Endothelial cell of umbilical vein (primary cell): ENCODE measurements around the gene LIN7A. TPM values are rescaled to one million over a fixed set of nuclear protein-coding genes. Genes with fewer than 3 reads are reported as not detected.

Experiments used
- BruUV-seq: library from RNA; stranded (reverse); fragments of 400-500 nt; replicated peaks from 2 replicates; lab custom pipeline; 2021; lab: Mats Ljungman, UMichigan
- CTCF ChIA-PET: fragments of 300-600, 350-600 bp; sonication (Branson Sonifier 250); formaldehyde crosslinking; loops from one replicate; lab custom pipeline; 2021; ENCODE audit warnings: antibody characterized with exemption, inconsistent platforms; lab: Charles Lee
- POLR2A ChIA-PET: fragments of 300-600, 350-600 bp; sonication (Branson Sonifier 250); formaldehyde crosslinking; loops from one replicate; lab custom pipeline; 2021; ENCODE audit warnings: antibody characterized with exemption, inconsistent platforms; lab: Charles Lee
- DNase-seq: peaks from one replicate; pipeline ENCODE4 v3.0.0-alpha.2; 2011; ENCODE audit warnings: low read depth, low spot score
- FAIRE-seq: peaks from 2 replicates; lab custom pipeline; 2011; peaks lifted over from hg19 to GRCh38; lab: Jason Lieb, UNC
- H2AFZ ChIP-seq: 2 replicates; pipeline ENCODE4 v1.6.0; 2012; ENCODE audit warnings: low read depth, low read length, control low read depth, inconsistent platforms
- H3K27ac ChIP-seq: 2 replicates; pipeline ENCODE4 v1.5.1; 2011; ENCODE audit warnings: low read depth, mild to moderate bottlenecking, control low read depth, low read length, moderate library complexity; ENCODE audit not compliant: insufficient read depth
- H3K27me3 ChIP-seq, 2 experiments: 2 replicates each; pipeline versions ENCODE4 v1.6.0 to v1.6.1; 2011; ENCODE audit warnings: low read length in 2 of 2, mixed read lengths in 1 of 2; ENCODE audit not compliant: control insufficient read depth in 2 of 2, insufficient read depth in 2 of 2
- H3K36me3 ChIP-seq, 2 experiments: 2 replicates in 1 of 2; 3 replicates in 1 of 2; pipeline ENCODE4 v1.5.1; 2011; ENCODE audit warnings: low read length in 2 of 2, mild to moderate bottlenecking in 1 of 2, moderate library complexity in 1 of 2; ENCODE audit not compliant: control insufficient read depth in 2 of 2, insufficient read depth in 2 of 2; ENCODE audit errors: extremely low read depth in 1 of 2
- H3K4me1 ChIP-seq: 3 replicates; pipeline ENCODE4 v1.5.1; 2011; ENCODE audit warnings: mild to moderate bottlenecking, low read length; ENCODE audit not compliant: control insufficient read depth, insufficient read depth; ENCODE audit errors: extremely low read depth
- H3K4me2 ChIP-seq: 2 replicates; pipeline ENCODE4 v1.6.1; 2011; ENCODE audit warnings: low read length, control low read depth, mixed read lengths; ENCODE audit not compliant: insufficient read depth
- H3K4me3 ChIP-seq, 3 experiments: fragments of 200-600 bp in 1 of 3; sonication (generic), shearing (Covaris generic) in 1 of 3; replicated peaks in 1 of 3; 2 replicates each; pipeline ENCODE4 v1.5.1; 2011 to 2016; ENCODE audit warnings: control low read depth in 3 of 3, low read length in 3 of 3, mild to moderate bottlenecking in 2 of 3, inconsistent platforms in 1 of 3, low read depth in 1 of 3, moderate library complexity in 1 of 3; ENCODE audit not compliant: insufficient read depth in 1 of 3
- H3K79me2 ChIP-seq: 2 replicates; pipeline ENCODE4 v1.6.0; 2012; ENCODE audit warnings: low read length, inconsistent platforms; ENCODE audit not compliant: control insufficient read depth, insufficient read depth
- H3K9ac ChIP-seq: replicated peaks from 2 replicates; pipeline ENCODE3; 2011; ENCODE audit warnings: low read length, control low read depth; ENCODE audit not compliant: insufficient read depth; ENCODE audit errors: extremely low read depth
- H3K9me1 ChIP-seq: replicated peaks from 3 replicates; pipeline ENCODE4 v1.6.0; 2011; ENCODE audit warnings: mild to moderate bottlenecking, low read length; ENCODE audit not compliant: control insufficient read depth, insufficient read depth; ENCODE audit errors: extremely low read depth
- H3K9me3 ChIP-seq: replicated peaks from 2 replicates; pipeline ENCODE4 v1.5.1; 2012; ENCODE audit warnings: low read length, inconsistent platforms; ENCODE audit not compliant: control insufficient read depth, insufficient read depth
- H4K20me1 ChIP-seq: replicated peaks from 2 replicates; pipeline ENCODE3; 2011; ENCODE audit warnings: mild to moderate bottlenecking, low read length; ENCODE audit not compliant: control insufficient read depth, insufficient read depth; ENCODE audit errors: extremely low read depth
- CTCF ChIP-seq, 2 donors: IDR thresholded peaks; 1 replicate in 1 of 2; 2 replicates in 1 of 2; pipeline ENCODE4 v1.5.1; 2011; ENCODE audit warnings: low read length in 2 of 2, mild to moderate bottlenecking in 2 of 2, moderate library complexity in 2 of 2, control low read depth in 1 of 2, inconsistent platforms in 1 of 2, low read depth in 1 of 2; ENCODE audit not compliant: insufficient read depth in 1 of 2; ENCODE audit errors: extremely low read depth in 1 of 2
- EZH2 ChIP-seq: IDR thresholded peaks from 2 replicates; pipeline ENCODE4 v1.6.1; 2012; ENCODE audit warnings: borderline replicate concordance, low read depth, mild to moderate bottlenecking, moderate library complexity, low read length, inconsistent platforms; ENCODE audit not compliant: severe bottlenecking
- FOS ChIP-seq: IDR thresholded peaks from 2 replicates; pipeline ENCODE4 v1.6.1; 2011; ENCODE audit warnings: mild to moderate bottlenecking, low read length, moderate library complexity, borderline replicate concordance; ENCODE audit not compliant: insufficient read depth
- GATA2 ChIP-seq: IDR thresholded peaks from 2 replicates; pipeline ENCODE4 v1.7.0; 2011; ENCODE audit warnings: low read depth, mild to moderate bottlenecking, moderate library complexity, mixed read lengths, low read length; ENCODE audit not compliant: insufficient read length, insufficient read depth
- JUN ChIP-seq: IDR thresholded peaks from 2 replicates; pipeline ENCODE4 v1.6.1; 2011; ENCODE audit warnings: borderline replicate concordance, low read depth; ENCODE audit not compliant: insufficient read length, insufficient read depth
- MAX ChIP-seq: IDR thresholded peaks from 2 replicates; pipeline ENCODE4 v1.6.1; 2011; ENCODE audit not compliant: insufficient read depth, insufficient read length
- MYC ChIP-seq: IDR thresholded peaks from one replicate; pipeline ENCODE4 v1.6.1; 2011; ENCODE audit warnings: mild to moderate bottlenecking, low read depth, low read length
- POLR2A ChIP-seq: IDR thresholded peaks from 2 replicates; pipeline ENCODE4 v1.6.1; 2012; ENCODE audit warnings: low read depth, mild to moderate bottlenecking, control low read depth, low read length
- POLR2AphosphoS5 ChIP-seq: IDR thresholded peaks from 2 replicates; pipeline ENCODE4 v1.6.1; 2012; ENCODE audit warnings: low read depth, mild to moderate bottlenecking, control low read depth, low read length, moderate library complexity; ENCODE audit not compliant: insufficient read depth
- dilution Hi-C: fragments of 300-500 bp; cut with MboI; formaldehyde crosslinking; loops from one replicate; pipeline ENCODE4 v1.15.0; 2019; ENCODE audit warnings: low sequenced_read_pairs; ENCODE audit not compliant: extremely low pct_ligation_motif_present
- intact Hi-C: fragments of 100-400 bp; cut with micrococcal nuclease; formaldehyde crosslinking; loops from one replicate; pipeline ENCODE4 v1.10.0; 2022
- polyA plus RNA-seq, 4 experiments: library from polyadenylated mRNA; depleted of rRNA in 3 of 4; stranded (reverse) in 3 of 4; unstranded in 1 of 4; fragments of >200 nt; gene quantifications; 2 replicates each; pipeline versions ENCODE4 v1.2.1 to v1.2.3, GENCODE V29; 2011 to 2012; ENCODE audit warnings: missing spikeins in 1 of 4
- total RNA-seq: library from RNA; stranded (reverse); gene quantifications from 2 replicates; pipeline ENCODE4 v1.2.3, GENCODE V29; 2021

The LIN7A gene
- total and polyA plus RNA-seq, 2 donors (not counting 3 experiments of a cell fraction or from before 2014, with no cell fraction given), result 1.6 to 4.3 TPM

GRCh38 chr12:80845639-80846038, 92.1 kb downstream of the LIN7A start:
- no peaks in the 10 kb centered on the region for H3K9me1 ChIP-seq
- no peaks in the 10 kb centered on the region for H3K9me3 ChIP-seq
- no TSS peak for BruUV-seq
- FAIRE-seq, result no peak
- intact Hi-C loops (no loop called here), dilution Hi-C loops (no loop called here)
- no peaks in the 10 kb centered on the region for H4K20me1 ChIP-seq
- H3K4me2 ChIP-seq, result no peak overlapping the region
- ChIA-PET POLR2A (no interaction called here), CTCF (interaction anchor here (0.7 to 1.7 kb wide), 5 partner anchors 8 to 412 kb away, joined by 3 to 9 read pairs (median 4); no protein-coding TSS in a partner anchor)
- H3K4me1 ChIP-seq, result no peaks in the 10 kb centered on the region
- H2AFZ ChIP-seq, result no peak overlapping the region
- H3K4me3 ChIP-seq, result no peak overlapping the region
- H3K36me3 ChIP-seq, result no peaks in the 10 kb centered on the region
- no peak for DNase-seq
- H3K79me2 ChIP-seq, result no peaks in the 10 kb centered on the region
- TF ChIP-seq MAX (no peak), FOS (no peak), POLR2A (no peak), POLR2AphosphoS5 (no peak), EZH2 (no peak), JUN (no peak), CTCF (IDR thresholded peaks at IDR 0.05; ENCODE audit: extremely low read depth in 1 of 2, insufficient read depth in 1 of 2, low read depth in 1 of 2, low read length in 2 of 2) (no peak), MYC (no peak), GATA2 (no peak)
- no peaks in the 10 kb centered on the region for H3K27me3 ChIP-seq
- H3K9ac ChIP-seq, result no peak overlapping the region
- no peak overlapping the region for H3K27ac ChIP-seq
